ENCODE results near the gene MEGF11.

DNA sequence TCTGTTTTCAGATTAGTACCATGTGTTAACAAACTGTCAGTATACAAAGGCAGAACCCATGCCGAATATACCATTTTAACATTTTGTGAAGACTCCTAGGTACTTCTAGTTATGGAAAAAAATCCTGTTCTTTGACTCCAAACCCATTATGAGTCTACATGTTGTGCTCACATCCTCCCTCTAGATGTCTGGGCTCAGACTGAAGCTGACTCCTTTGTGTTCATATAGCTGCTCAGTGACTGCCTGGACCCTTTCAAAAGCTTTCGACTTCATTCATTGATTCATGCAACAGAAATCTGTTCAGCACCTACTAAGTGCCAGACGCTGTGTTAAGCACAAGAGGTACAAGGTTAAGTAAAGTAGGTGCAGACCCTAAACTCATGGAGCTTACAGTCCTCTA is 60.5 kb downstream of the MEGF11 start:
- TF ChIP-seq, protein P1, sequence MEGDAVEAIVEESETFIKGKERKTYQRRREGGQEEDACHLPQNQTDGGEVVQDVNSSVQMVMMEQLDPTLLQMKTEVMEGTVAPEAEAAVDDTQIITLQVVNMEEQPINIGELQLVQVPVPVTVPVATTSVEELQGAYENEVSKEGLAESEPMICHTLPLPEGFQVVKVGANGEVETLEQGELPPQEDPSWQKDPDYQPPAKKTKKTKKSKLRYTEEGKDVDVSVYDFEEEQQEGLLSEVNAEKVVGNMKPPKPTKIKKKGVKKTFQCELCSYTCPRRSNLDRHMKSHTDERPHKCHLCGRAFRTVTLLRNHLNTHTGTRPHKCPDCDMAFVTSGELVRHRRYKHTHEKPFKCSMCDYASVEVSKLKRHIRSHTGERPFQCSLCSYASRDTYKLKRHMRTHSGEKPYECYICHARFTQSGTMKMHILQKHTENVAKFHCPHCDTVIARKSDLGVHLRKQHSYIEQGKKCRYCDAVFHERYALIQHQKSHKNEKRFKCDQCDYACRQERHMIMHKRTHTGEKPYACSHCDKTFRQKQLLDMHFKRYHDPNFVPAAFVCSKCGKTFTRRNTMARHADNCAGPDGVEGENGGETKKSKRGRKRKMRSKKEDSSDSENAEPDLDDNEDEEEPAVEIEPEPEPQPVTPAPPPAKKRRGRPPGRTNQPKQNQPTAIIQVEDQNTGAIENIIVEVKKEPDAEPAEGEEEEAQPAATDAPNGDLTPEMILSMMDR (IDR thresholded peaks at IDR 0.05): no peak
- no peak for TF ChIP-seq POLR2A (IDR thresholded peaks at IDR 0.05)
